ENCODE data around the gene THBS1.

- TF ChIP-seq POLR2A (IDR thresholded peaks at IDR 0.05): no peak
- TF ChIP-seq CTCF (IDR thresholded peaks at IDR 0.05): no peak
- no peak for TF ChIP-seq POLR2AphosphoS5 (IDR thresholded peaks at IDR 0.05; ENCODE audit: insufficient read depth in 1 of 2, low read depth in 1 of 2)
Measured at GRCh38 chr15:39574427-39574826, 6.5 kb upstream of the THBS1 start.

Data from vagina (tissue), 2 donors.